ENCODE measurements around the gene MKRN1.

DNA sequence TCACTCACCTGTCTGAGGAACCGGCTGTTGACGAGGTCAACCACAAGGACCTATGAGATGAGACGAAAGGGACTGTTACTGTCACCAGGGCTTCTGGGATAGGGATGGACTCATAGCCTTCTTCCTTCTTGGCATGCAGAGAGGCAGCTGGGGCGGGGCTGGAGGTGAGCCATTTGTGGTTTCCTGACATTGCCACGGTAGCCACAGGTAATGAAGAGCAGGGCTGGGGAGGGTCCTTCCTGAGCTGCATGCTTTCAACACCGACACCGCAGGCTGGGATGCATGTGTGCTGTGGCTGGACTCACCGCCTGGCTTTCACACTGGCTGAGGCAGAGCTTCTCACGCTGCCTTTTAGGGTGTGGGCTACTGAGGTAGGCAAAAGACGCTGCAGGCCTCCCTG lies 46.4 kb upstream of the MKRN1 start:
- no peak for TF ChIP-seq POLR2A (IDR thresholded peaks at IDR 0.05)
- TF ChIP-seq, protein P1, sequence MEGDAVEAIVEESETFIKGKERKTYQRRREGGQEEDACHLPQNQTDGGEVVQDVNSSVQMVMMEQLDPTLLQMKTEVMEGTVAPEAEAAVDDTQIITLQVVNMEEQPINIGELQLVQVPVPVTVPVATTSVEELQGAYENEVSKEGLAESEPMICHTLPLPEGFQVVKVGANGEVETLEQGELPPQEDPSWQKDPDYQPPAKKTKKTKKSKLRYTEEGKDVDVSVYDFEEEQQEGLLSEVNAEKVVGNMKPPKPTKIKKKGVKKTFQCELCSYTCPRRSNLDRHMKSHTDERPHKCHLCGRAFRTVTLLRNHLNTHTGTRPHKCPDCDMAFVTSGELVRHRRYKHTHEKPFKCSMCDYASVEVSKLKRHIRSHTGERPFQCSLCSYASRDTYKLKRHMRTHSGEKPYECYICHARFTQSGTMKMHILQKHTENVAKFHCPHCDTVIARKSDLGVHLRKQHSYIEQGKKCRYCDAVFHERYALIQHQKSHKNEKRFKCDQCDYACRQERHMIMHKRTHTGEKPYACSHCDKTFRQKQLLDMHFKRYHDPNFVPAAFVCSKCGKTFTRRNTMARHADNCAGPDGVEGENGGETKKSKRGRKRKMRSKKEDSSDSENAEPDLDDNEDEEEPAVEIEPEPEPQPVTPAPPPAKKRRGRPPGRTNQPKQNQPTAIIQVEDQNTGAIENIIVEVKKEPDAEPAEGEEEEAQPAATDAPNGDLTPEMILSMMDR (IDR thresholded peaks at IDR 0.05): no peak

Data from Peyer's patch (tissue), 4 donors.